Stimulated activated naive CD8-positive, alpha-beta T cell treated with anti-CD3 and anti-CD28 coated beads, Interleukin-15, Interleukin-2, amounts not matched to agents 100 ng/mL and 50 ng/mL, for 24 hours (primary cell): ENCODE measurements around the gene CEP85.

Source experiments
- H3K27ac Mint-ChIP-seq: one replicate; pipeline ENCODE4 v1.8.0; 2021; ENCODE audit warnings: mild to moderate bottlenecking, mixed read lengths
- H3K27me3 Mint-ChIP-seq: one replicate; pipeline ENCODE4 v1.8.0; 2021; ENCODE audit warnings: mixed read lengths
- H3K36me3 Mint-ChIP-seq: one replicate; pipeline ENCODE4 v1.8.0; 2021; ENCODE audit warnings: low read depth, mixed read lengths
- H3K4me1 Mint-ChIP-seq: one replicate; pipeline ENCODE4 v1.8.0; 2021; ENCODE audit warnings: low read depth, mixed read lengths
- H3K4me3 Mint-ChIP-seq: one replicate; pipeline ENCODE4 v1.8.0; 2021; ENCODE audit warnings: mild to moderate bottlenecking, mixed read lengths
- H3K9me3 Mint-ChIP-seq: one replicate; pipeline ENCODE4 v1.8.0; 2021; ENCODE audit warnings: mixed read lengths

The CEP85 gene

GRCh38 chr1:26257222-26257621 lies 23.2 kb downstream of the CEP85 start:
- Mint-ChIP-seq H3K4me3 (no peak overlapping the region), H3K36me3 (peaks cover 76% of the 10 kb centered on the region), H3K4me1 (no peaks in the 10 kb centered on the region), H3K27me3 (no peaks in the 10 kb centered on the region), H3K27ac (no peak overlapping the region), H3K9me3 (no peaks in the 10 kb centered on the region)

DNA sequence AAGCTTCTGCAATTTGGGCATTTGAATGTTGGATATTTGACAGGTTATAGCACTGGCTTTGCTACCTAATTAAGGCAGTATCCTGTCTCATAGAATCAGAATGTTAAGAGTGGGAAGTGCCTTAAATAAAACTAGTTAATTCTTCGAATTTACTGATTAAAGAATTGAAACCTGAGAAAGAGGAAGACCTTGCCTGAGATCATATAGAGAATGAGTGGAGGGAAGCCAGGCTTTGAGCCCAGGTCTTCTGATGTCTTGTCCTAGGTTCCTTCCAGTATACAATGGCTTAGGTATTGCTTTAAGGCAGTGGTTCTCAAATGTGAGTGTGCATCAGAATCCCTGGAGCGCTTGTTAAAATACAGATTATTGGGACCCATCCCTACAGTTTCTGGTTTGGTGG lies 25.0 kb downstream of the CEP85 start:
- Mint-ChIP-seq H3K36me3 (peaks cover 82% of the 10 kb centered on the region), H3K27ac (no peak overlapping the region), H3K27me3 (no peaks in the 10 kb centered on the region), H3K9me3 (no peaks in the 10 kb centered on the region), H3K4me3 (no peak overlapping the region), H3K4me1 (no peaks in the 10 kb centered on the region)

GRCh38 chr1:26259578-26259977 lies 25.6 kb downstream of the CEP85 start:
- Mint-ChIP-seq H3K4me1 (peaks cover under 1% of the 10 kb centered on the region), H3K9me3 (no peaks in the 10 kb centered on the region), H3K4me3 (no peak overlapping the region), H3K36me3 (peaks cover 80% of the 10 kb centered on the region), H3K27me3 (no peaks in the 10 kb centered on the region), H3K27ac (no peak overlapping the region)

- H3K27ac Mint-ChIP-seq = no peak overlapping the region
- no peaks in the 10 kb centered on the region for H3K27me3 Mint-ChIP-seq
- peaks cover 88% of the 10 kb centered on the region for H3K36me3 Mint-ChIP-seq
- H3K4me1 Mint-ChIP-seq = peaks cover 16% of the 10 kb centered on the region
- peaks cover 1% of the 10 kb centered on the region for H3K9me3 Mint-ChIP-seq
- H3K4me3 Mint-ChIP-seq = no peak overlapping the region
Observed at GRCh38 chr1:26263212-26263611, 29.2 kb downstream of the CEP85 start.

DNA sequence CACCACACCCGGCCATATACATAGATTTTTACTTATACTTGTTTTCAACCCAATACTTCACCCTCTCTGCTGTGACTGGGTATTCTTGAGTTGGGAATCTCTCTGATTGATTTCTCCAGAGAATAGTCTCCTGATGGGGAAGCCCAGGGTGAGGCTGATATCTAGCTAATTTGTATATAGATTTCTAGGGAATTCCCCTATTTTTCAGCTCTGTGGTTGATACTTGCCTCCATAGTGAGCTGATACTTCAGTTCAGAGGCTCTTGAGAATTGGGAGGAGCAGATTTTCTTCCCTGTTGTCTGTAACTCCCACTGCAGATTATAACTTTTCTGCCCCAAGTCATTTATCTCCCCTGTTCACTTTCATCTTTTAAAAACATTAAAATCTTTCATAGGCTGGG lies 31.4 kb downstream of the CEP85 start:
- no peaks in the 10 kb centered on the region for H3K27me3 Mint-ChIP-seq
- H3K9me3 Mint-ChIP-seq = peaks cover 11% of the 10 kb centered on the region
- H3K4me1 Mint-ChIP-seq = peaks cover 16% of the 10 kb centered on the region
- no peak overlapping the region for H3K4me3 Mint-ChIP-seq
- peaks cover 87% of the 10 kb centered on the region for H3K36me3 Mint-ChIP-seq
- no peak overlapping the region for H3K27ac Mint-ChIP-seq

- Mint-ChIP-seq H3K9me3 (peaks cover 11% of the 10 kb centered on the region), H3K4me3 (no peak overlapping the region), H3K27me3 (no peaks in the 10 kb centered on the region), H3K36me3 (peaks cover 83% of the 10 kb centered on the region), H3K27ac (no peak overlapping the region), H3K4me1 (peaks cover 16% of the 10 kb centered on the region)
Observed at GRCh38 chr1:26268290-26269197, 34.5 kb downstream of the CEP85 start.

DNA sequence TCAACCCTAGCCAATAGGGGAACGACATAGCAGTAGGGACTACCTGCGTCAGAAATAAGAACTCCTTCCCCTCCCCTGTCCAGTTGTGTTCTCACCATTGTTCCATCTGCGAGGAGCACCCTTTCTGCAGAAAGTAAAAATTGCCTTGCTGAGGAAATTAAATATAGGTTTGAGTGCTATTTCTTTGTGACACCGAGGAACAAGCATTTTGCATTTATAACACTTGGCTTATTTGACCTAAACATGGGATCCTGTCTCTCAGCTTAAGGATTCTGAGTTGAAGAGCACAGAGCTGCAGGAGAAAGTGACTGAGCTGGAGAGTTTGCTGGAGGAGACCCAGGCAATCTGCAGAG lies 35.2 kb downstream of the CEP85 start:
- H3K4me3 Mint-ChIP-seq = no peak overlapping the region
- no peak overlapping the region for H3K27ac Mint-ChIP-seq
- H3K36me3 Mint-ChIP-seq = peaks cover 80% of the 10 kb centered on the region
- H3K4me1 Mint-ChIP-seq = peaks cover 18% of the 10 kb centered on the region
- H3K27me3 Mint-ChIP-seq = no peaks in the 10 kb centered on the region
- peaks cover 11% of the 10 kb centered on the region for H3K9me3 Mint-ChIP-seq

DNA sequence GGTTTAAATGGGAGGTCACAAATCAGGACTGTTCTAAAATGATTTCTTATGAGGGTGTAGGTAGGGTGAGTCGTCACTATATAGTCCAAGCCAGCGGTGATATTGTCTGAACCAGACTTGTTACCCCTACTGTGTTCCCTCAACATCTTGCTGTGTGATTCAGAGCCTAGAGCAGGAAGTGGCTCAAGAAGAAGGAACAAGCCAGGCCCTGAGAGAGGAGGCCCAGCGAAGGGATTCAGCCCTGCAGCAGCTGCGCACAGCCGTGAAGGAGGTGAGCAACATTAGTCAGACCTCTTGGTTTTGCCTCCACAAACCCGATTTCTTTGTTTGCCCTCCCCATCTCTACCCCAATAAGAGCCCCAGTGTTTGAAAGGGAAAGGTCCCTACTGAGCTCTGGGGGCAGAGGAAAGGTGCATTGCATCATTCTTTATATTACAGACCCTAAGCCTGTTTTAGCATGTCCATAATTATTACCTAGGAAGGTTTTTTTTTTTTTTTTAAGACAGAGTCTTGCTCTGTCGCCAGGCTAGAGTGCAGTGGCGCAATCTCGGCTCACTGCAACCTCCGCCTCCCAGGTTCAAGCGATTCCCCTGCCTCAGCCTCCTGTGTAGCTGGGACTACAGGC lies 40.9 kb downstream of the CEP85 start:
- no peak overlapping the region for H3K4me3 Mint-ChIP-seq
- H3K9me3 Mint-ChIP-seq = no peaks in the 10 kb centered on the region
- peaks cover 56% of the 10 kb centered on the region for H3K4me1 Mint-ChIP-seq
- H3K36me3 Mint-ChIP-seq = peaks cover 67% of the 10 kb centered on the region
- H3K27me3 Mint-ChIP-seq = no peaks in the 10 kb centered on the region
- peak overlapping the region; percentile 98 for H3K27ac Mint-ChIP-seq

GRCh38 chr1:26275580-26276431 lies 41.8 kb downstream of the CEP85 start:
- Mint-ChIP-seq H3K4me3 (peak overlapping the region; percentile 61), H3K9me3 (no peaks in the 10 kb centered on the region), H3K27ac (peak overlapping the region; percentile 98), H3K27me3 (no peaks in the 10 kb centered on the region), H3K36me3 (peaks cover 63% of the 10 kb centered on the region), H3K4me1 (peaks cover 60% of the 10 kb centered on the region)

GRCh38 chr1:26276432-26276838 lies 42.4 kb downstream of the CEP85 start:
- peaks cover 66% of the 10 kb centered on the region for H3K4me1 Mint-ChIP-seq
- H3K27me3 Mint-ChIP-seq = no peaks in the 10 kb centered on the region
- H3K9me3 Mint-ChIP-seq = no peaks in the 10 kb centered on the region
- peak overlapping the region; percentile 98 for H3K27ac Mint-ChIP-seq
- H3K4me3 Mint-ChIP-seq = peak overlapping the region; percentile 5
- peaks cover 65% of the 10 kb centered on the region for H3K36me3 Mint-ChIP-seq

DNA sequence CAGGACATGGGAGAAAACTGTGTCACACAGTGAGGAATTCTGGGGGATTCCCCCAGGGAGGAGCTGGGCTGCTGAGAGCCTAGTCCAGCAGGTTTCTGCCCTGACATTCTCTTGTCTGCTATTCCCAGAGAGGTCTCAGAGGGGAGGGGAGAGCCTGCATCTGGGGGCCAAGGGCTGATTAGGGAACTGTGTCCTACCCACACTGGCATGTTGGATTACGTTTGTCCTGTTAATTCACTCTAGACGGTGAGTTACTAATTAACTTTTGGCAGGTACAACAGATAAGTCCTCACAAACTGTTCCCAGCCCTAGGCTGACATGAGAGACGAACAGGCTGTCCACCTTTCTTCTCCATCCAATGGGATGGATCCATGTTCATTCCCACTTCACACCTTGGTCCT lies 43.3 kb downstream of the CEP85 start:
- H3K27ac Mint-ChIP-seq = peak overlapping the region; percentile 98
- H3K4me3 Mint-ChIP-seq = peak overlapping the region; percentile 5
- no peaks in the 10 kb centered on the region for H3K27me3 Mint-ChIP-seq
- H3K9me3 Mint-ChIP-seq = no peaks in the 10 kb centered on the region
- H3K36me3 Mint-ChIP-seq = peaks cover 66% of the 10 kb centered on the region
- H3K4me1 Mint-ChIP-seq = peaks cover 72% of the 10 kb centered on the region

DNA sequence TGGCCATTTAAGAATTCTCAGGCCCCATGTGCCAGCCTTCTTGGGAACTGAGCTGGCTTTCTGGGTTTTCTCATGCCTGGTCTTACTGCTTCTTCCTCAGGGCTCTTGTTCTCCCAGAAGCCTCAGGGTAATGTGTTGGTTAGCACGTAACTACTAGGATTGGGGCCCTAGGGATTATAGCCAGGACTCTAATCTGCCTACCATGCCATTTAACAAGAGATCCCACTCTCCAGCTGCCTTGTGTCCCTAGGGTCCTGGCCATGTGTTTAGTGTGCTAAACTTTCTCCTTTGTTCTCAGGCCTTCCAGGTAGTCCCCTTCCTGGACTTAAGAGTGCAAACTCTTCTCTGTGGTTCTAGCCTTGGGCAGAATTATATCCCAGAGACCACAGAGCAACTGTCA lies 43.7 kb downstream of the CEP85 start:
- peaks cover 77% of the 10 kb centered on the region for H3K4me1 Mint-ChIP-seq
- H3K27me3 Mint-ChIP-seq = no peaks in the 10 kb centered on the region
- peak overlapping the region; percentile 87 for H3K4me3 Mint-ChIP-seq
- H3K36me3 Mint-ChIP-seq = peaks cover 68% of the 10 kb centered on the region
- H3K9me3 Mint-ChIP-seq = no peaks in the 10 kb centered on the region
- peak overlapping the region; percentile 98 for H3K27ac Mint-ChIP-seq

DNA sequence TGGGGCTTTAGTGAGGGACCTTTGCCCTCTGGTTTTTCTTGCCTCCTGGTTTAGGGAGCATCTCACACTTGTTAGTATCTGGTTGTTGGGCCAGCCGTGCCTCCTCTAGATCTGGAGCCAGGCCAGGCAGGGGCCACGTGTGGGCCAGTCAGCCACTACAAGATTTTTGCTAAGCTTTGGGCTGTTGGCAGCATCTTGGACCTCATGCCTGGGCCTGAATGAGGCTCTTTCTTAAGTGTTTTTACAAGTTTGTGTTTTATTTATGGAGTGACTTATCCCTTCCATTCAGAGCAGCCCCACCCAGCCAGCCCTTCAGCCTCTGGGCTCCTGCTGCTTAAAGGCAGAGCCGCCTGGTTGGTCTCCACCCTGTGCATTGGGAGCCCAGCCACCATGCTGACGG lies 44.3 kb downstream of the CEP85 start:
- Mint-ChIP-seq H3K9me3 (no peaks in the 10 kb centered on the region), H3K36me3 (peaks cover 68% of the 10 kb centered on the region), H3K4me3 (peak overlapping the region; percentile 87), H3K4me1 (peaks cover 83% of the 10 kb centered on the region), H3K27me3 (no peaks in the 10 kb centered on the region), H3K27ac (peak overlapping the region; percentile 98)

- H3K4me3 Mint-ChIP-seq = peak overlapping the region; percentile 87
- no peaks in the 10 kb centered on the region for H3K27me3 Mint-ChIP-seq
- H3K27ac Mint-ChIP-seq = peak overlapping the region; percentile 98
- H3K36me3 Mint-ChIP-seq = peaks cover 71% of the 10 kb centered on the region
- H3K9me3 Mint-ChIP-seq = no peaks in the 10 kb centered on the region
- peaks cover 89% of the 10 kb centered on the region for H3K4me1 Mint-ChIP-seq
Observed at GRCh38 chr1:26278724-26279455, 44.9 kb downstream of the CEP85 start.
